HG03342 (cell line): ENCODE measurements around the gene GHR.
A peak's percentile ranks its signal among the peaks of the same experiment; 100 is the strongest.

Experiments
- ATAC-seq: cut with Tn5 transposase; IDR thresholded peaks from one replicate; pipeline ENCODE4 v1.9.1; 2021; ENCODE audit warnings: mild to moderate bottlenecking, moderate library complexity; ENCODE audit not compliant: unreplicated experiment

The GHR gene

GRCh38 chr5:42461507-42461906 lies 38.3 kb downstream of the GHR start:
- no peak for ATAC-seq

GRCh38 chr5:42462083-42462482 lies 38.8 kb downstream of the GHR start:
- ATAC-seq, result no peak

- ATAC-seq, result no peak
Measured at GRCh38 chr5:42467572-42467971, 44.3 kb downstream of the GHR start.

GRCh38 chr5:42467981-42468524 lies 44.8 kb downstream of the GHR start:
- no peak for ATAC-seq

- ATAC-seq, result peak; percentile 97
Measured at GRCh38 chr5:42483472-42484154, 60.4 kb downstream of the GHR start.

GRCh38 chr5:42487077-42487476 lies 63.8 kb downstream of the GHR start:
- ATAC-seq, result no peak

GRCh38 chr5:42487821-42488220 lies 64.6 kb downstream of the GHR start:
- ATAC-seq, result no peak

GRCh38 chr5:42490831-42491230 lies 67.6 kb downstream of the GHR start:
- no peak for ATAC-seq

GRCh38 chr5:42491699-42492098 lies 68.5 kb downstream of the GHR start:
- ATAC-seq, result no peak

- ATAC-seq, result no peak
Measured at GRCh38 chr5:42492974-42493373, 69.7 kb downstream of the GHR start.

GRCh38 chr5:42494414-42494813 lies 71.2 kb downstream of the GHR start:
- ATAC-seq, result no peak

GRCh38 chr5:42495914-42496313 lies 72.7 kb downstream of the GHR start:
- ATAC-seq, result no peak

- ATAC-seq, result no peak
Measured at GRCh38 chr5:42496397-42497156, 73.3 kb downstream of the GHR start.

- no peak for ATAC-seq
Measured at GRCh38 chr5:42498000-42498399, 74.8 kb downstream of the GHR start.

GRCh38 chr5:42499016-42499415 lies 75.8 kb downstream of the GHR start:
- no peak for ATAC-seq

GRCh38 chr5:42500003-42500599 lies 76.9 kb downstream of the GHR start:
- no peak for ATAC-seq

GRCh38 chr5:42502613-42503470 lies 79.6 kb downstream of the GHR start:
- no peak for ATAC-seq

- ATAC-seq, result no peak
Measured at GRCh38 chr5:42506662-42507061, 83.4 kb downstream of the GHR start.

GRCh38 chr5:42507451-42508097 lies 84.3 kb downstream of the GHR start:
- ATAC-seq, result no peak

- no peak for ATAC-seq
Measured at GRCh38 chr5:42513246-42513645, 90.0 kb downstream of the GHR start.
